ENCODE data around the gene PPP1R27. TPM values are rescaled to one million over a fixed set of nuclear protein-coding genes. Genes with fewer than 3 reads are reported as not detected.

The PPP1R27 gene
- total and polyA plus RNA-seq, 9 of the 15 experiments (the other 6 are each of a cell fraction or from before 2014, with no cell fraction given), result 0.29 to 6.9 (median 1.5) TPM; not detected in 2

DNA sequence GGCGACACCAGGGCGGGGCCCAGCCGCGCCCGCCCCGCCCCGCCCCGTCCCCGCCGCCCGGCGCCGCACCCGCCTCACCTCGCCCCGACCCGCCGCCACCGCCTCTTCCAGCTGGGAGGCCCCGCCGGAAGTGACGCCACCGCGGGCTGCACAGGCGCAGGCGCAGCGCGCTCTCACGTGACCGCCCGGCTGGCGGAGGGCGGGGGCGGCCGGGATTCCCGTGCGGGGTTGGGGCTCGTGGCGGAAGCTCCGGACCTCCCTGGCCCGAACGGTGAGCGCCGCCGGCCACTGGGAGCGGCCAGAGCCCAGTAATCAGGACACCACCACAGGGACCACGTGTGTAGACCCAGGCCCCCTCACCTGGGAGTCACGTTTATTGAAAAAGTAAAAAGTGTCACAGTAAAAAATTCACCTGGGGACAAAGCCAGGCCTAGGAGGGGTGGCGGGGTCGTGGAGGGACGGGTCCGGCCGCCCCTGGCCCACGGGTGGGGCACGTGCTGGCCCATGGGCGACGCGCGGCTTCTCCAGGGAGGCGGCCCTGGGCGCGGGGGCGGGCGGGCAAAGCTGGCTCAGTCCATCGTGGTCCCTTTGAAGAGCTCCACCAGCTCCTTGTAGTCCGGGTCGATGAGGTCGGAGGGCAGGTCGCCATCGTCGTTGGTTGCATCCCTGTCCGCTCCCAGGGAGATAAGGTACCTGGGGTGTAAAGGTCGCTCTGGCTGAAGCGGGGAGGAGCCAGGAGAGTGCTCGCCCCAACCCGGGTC, 1.5 kb downstream of the PPP1R27 start, which contains the start of gene MCRIP1 (continued):
- TF ChIP-seq, protein P1, sequence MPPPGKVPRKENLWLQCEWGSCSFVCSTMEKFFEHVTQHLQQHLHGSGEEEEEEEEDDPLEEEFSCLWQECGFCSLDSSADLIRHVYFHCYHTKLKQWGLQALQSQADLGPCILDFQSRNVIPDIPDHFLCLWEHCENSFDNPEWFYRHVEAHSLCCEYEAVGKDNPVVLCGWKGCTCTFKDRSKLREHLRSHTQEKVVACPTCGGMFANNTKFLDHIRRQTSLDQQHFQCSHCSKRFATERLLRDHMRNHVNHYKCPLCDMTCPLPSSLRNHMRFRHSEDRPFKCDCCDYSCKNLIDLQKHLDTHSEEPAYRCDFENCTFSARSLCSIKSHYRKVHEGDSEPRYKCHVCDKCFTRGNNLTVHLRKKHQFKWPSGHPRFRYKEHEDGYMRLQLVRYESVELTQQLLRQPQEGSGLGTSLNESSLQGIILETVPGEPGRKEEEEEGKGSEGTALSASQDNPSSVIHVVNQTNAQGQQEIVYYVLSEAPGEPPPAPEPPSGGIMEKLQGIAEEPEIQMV (tag; conservative IDR thresholded peaks at IDR 0.05; ENCODE audit: low read depth), result no peak
- TF ChIP-seq CREB3L1 (IDR thresholded peaks at IDR 0.05; ENCODE audit: borderline replicate concordance, low read depth) (peak; percentile 50), TAF7 (tag; IDR thresholded peaks at IDR 0.05) (0 out of 2 replicates have a peak, but pooled peaks have one; percentile 45), FOXA3 (CRISPR knock-in tag; conservative IDR thresholded peaks at IDR 0.05 in 1 of 2, IDR thresholded peaks at IDR 0.05 in 1 of 2) (peak in 1 of 2 experiments; percentile 79; a peak in 1 of 4 replicates), DMBX1 (CRISPR knock-in tag; IDR thresholded peaks at IDR 0.05; ENCODE audit: borderline replicate concordance) (0 out of 2 replicates have a peak, but pooled peaks have one; percentile 36)
